Thoracic aorta (tissue), 2 donors: Measurements from ENCODE around the gene ALDH3B1. TPM values are rescaled to one million over a fixed set of nuclear protein-coding genes. Genes with fewer than 3 reads are reported as not detected.

Experiments
- ATAC-seq: fragments of 150-250 bp; one replicate; pipeline ENCODE4 v1.8.0; 2017; ENCODE audit warnings: low read depth; ENCODE audit not compliant: insufficient number of reproducible peaks, low FRiP score
- DNase-seq: peaks from one replicate; pipeline ENCODE4 v3.0.0-alpha.2; 2020; ENCODE audit warnings: low spot score
- H3K27ac ChIP-seq, 2 donors: fragments of 200-600 bp; sonication (generic); 1 replicate in 1 of 2; 2 replicates in 1 of 2; pipeline ENCODE4 v1.5.1; 2016; ENCODE audit warnings: mild to moderate bottlenecking in 2 of 2, moderate library complexity in 2 of 2
- H3K27me3 ChIP-seq: fragments of 200-600 bp; sonication (generic); replicated peaks from 2 replicates; pipeline ENCODE4 v1.6.0; 2016; ENCODE audit warnings: mild to moderate bottlenecking; ENCODE audit not compliant: insufficient read depth
- H3K36me3 ChIP-seq: fragments of 200-600 bp; sonication (generic); one replicate; pipeline ENCODE4 v1.5.1; 2016
- H3K4me1 ChIP-seq, 2 donors: fragments of 200-600 bp; sonication (generic); 1 replicate in 1 of 2; 2 replicates in 1 of 2; pipeline versions ENCODE4 v1.5.1 to v1.6.0; 2016; ENCODE audit warnings: low read depth in 2 of 2, mild to moderate bottlenecking in 1 of 2; ENCODE audit not compliant: control insufficient read depth in 1 of 2
- H3K4me3 ChIP-seq: fragments of 200-600 bp; sonication (generic); 2 replicates; pipeline ENCODE4 v1.5.1; 2016; ENCODE audit warnings: mild to moderate bottlenecking
- H3K9me3 ChIP-seq: fragments of 200-600 bp; sonication (generic); 2 replicates; pipeline ENCODE4 v1.5.1; 2016
- CTCF ChIP-seq: fragments of 200-600 bp; sonication (generic); IDR thresholded peaks from one replicate; pipeline ENCODE4 v1.5.1; 2019; ENCODE audit warnings: antibody characterized with exemption
- total RNA-seq, 2 donors: library from RNA; depleted of rRNA; stranded (reverse); fragments of >200 nt; gene quantifications; one replicate each; pipeline versions ENCODE4 v1.1.0 to v1.2.3, GENCODE V29; 2016

The ALDH3B1 gene
- total RNA-seq, 2 donors from 2014 or later = 17.6 to 24.2 TPM

- H3K4me1 ChIP-seq = peaks cover 6 to 13% of the 10 kb centered on the region in 2 donors
- H3K27me3 ChIP-seq = no peaks in the 10 kb centered on the region
- H3K27ac ChIP-seq = no peak overlapping the region
- H3K36me3 ChIP-seq = no peaks in the 10 kb centered on the region
- H3K4me3 ChIP-seq = peak overlapping the region; percentile 90
- DNase-seq (no peak), ATAC-seq (no peak)
- H3K9me3 ChIP-seq = no peaks in the 10 kb centered on the region
- TF ChIP-seq CTCF = no peak
Observed at GRCh38 chr11:68004551-68005335, 5.4 kb upstream of the ALDH3B1 start.

- no peak for TF ChIP-seq CTCF
- Histone ChIP-seq H3K9me3 (no peaks in the 10 kb centered on the region), H3K4me3 (no peak overlapping the region), H3K36me3 (no peaks in the 10 kb centered on the region), H3K27ac (no peak overlapping the region), H3K4me1 (peaks cover 9 to 30% of the 10 kb centered on the region in 2 donors), H3K27me3 (no peaks in the 10 kb centered on the region)
- no peak for DNase-seq
- ATAC-seq = no peak
Observed at GRCh38 chr11:68006606-68007166, 3.4 kb upstream of the ALDH3B1 start.

- TF ChIP-seq CTCF = no peak
- DNase-seq (no peak), ATAC-seq (no peak)
- Histone ChIP-seq H3K36me3 (no peaks in the 10 kb centered on the region), H3K27me3 (no peaks in the 10 kb centered on the region), H3K4me3 (no peak overlapping the region), H3K9me3 (no peaks in the 10 kb centered on the region), H3K27ac (no peak overlapping the region), H3K4me1 (peaks cover 9 to 31% of the 10 kb centered on the region in 2 donors)
Observed at GRCh38 chr11:68007498-68008380, 2.4 kb upstream of the ALDH3B1 start.

- Histone ChIP-seq H3K27me3 (no peaks in the 10 kb centered on the region), H3K4me3 (no peak overlapping the region), H3K9me3 (no peaks in the 10 kb centered on the region), H3K27ac (peak overlapping the region in 1 of 2 donors; percentile 82), H3K4me1 (peaks cover 9 to 34% of the 10 kb centered on the region in 2 donors), H3K36me3 (no peaks in the 10 kb centered on the region)
- DNase-seq (no peak), ATAC-seq (no peak)
- TF ChIP-seq CTCF = no peak
Observed at GRCh38 chr11:68008381-68009337, 1.5 kb upstream of the ALDH3B1 start.
